DND-41 (cell line): ENCODE results near the gene SRGAP3.

ENCODE experiments used
- ATAC-seq: fragments of 200-7000 bp; cut with Tn5 transposase; 3 replicates; pipeline ENCODE4 v1.9.1; 2021; ENCODE audit warnings: low read depth; ENCODE audit not compliant: insufficient read depth
- DNase-seq: peaks from one replicate; pipeline ENCODE4 v3.0.0-alpha.2; 2020
- H2AFZ ChIP-seq: 2 replicates; pipeline ENCODE4 v1.6.0; 2012; ENCODE audit warnings: low read depth, low read length
- H3K27ac ChIP-seq: 2 replicates; pipeline ENCODE4 v1.5.1; 2012; ENCODE audit warnings: low read length, inconsistent platforms
- H3K27me3 ChIP-seq: fragments of 200-600 bp; sonication (generic); 2 replicates; pipeline ENCODE4 v1.6.0; 2012; ENCODE audit warnings: low read length, mild to moderate bottlenecking, inconsistent platforms; ENCODE audit not compliant: insufficient read depth, poor library complexity
- H3K36me3 ChIP-seq: 2 replicates; pipeline ENCODE4 v1.5.1; 2012; ENCODE audit warnings: low read length, inconsistent platforms; ENCODE audit not compliant: insufficient read depth
- H3K4me1 ChIP-seq: 2 replicates; pipeline ENCODE4 v1.5.1; 2012; ENCODE audit warnings: mild to moderate bottlenecking, low read length; ENCODE audit not compliant: insufficient read depth
- H3K4me2 ChIP-seq: 2 replicates; pipeline ENCODE4 v1.6.0; 2012; ENCODE audit warnings: mild to moderate bottlenecking, moderate library complexity, low read length, inconsistent platforms; ENCODE audit not compliant: insufficient read depth
- H3K4me3 ChIP-seq, 2 experiments: fragments of 200-600 bp in 1 of 2; shearing (Covaris generic) in 1 of 2; 2 replicates each; pipeline ENCODE4 v1.5.1; 2012 to 2016; ENCODE audit warnings: inconsistent platforms in 2 of 2, low read length in 2 of 2, mild to moderate bottlenecking in 2 of 2, low read depth in 1 of 2, moderate library complexity in 1 of 2
- H3K79me2 ChIP-seq: 2 replicates; pipeline ENCODE4 v1.6.0; 2012; ENCODE audit warnings: low read length, inconsistent platforms; ENCODE audit not compliant: insufficient read depth
- H3K9ac ChIP-seq: 2 replicates; pipeline ENCODE4 v1.6.0; 2012; ENCODE audit warnings: low read depth, mild to moderate bottlenecking, inconsistent platforms, low read length, moderate library complexity
- H3K9me3 ChIP-seq: 2 replicates; pipeline ENCODE4 v1.5.1; 2012; ENCODE audit warnings: low read length, moderate library complexity, mild to moderate bottlenecking, inconsistent platforms; ENCODE audit not compliant: insufficient read depth, severe bottlenecking
- H4K20me1 ChIP-seq: 2 replicates; pipeline ENCODE4 v1.6.0; 2012; ENCODE audit warnings: low read length; ENCODE audit not compliant: insufficient read depth
- CTCF ChIP-seq: IDR thresholded peaks from 2 replicates; pipeline ENCODE4 v1.5.1; 2012; ENCODE audit warnings: borderline replicate concordance, low read length, moderate library complexity, mild to moderate bottlenecking; ENCODE audit not compliant: poor library complexity, severe bottlenecking; ENCODE audit errors: extremely low read depth
- EZH2 ChIP-seq: IDR thresholded peaks from 3 replicates; pipeline ENCODE4 v1.6.1; 2012; ENCODE audit warnings: borderline replicate concordance, low read depth, mild to moderate bottlenecking, moderate library complexity, low read length, inconsistent platforms; ENCODE audit not compliant: severe bottlenecking

Gene SRGAP3

DNA sequence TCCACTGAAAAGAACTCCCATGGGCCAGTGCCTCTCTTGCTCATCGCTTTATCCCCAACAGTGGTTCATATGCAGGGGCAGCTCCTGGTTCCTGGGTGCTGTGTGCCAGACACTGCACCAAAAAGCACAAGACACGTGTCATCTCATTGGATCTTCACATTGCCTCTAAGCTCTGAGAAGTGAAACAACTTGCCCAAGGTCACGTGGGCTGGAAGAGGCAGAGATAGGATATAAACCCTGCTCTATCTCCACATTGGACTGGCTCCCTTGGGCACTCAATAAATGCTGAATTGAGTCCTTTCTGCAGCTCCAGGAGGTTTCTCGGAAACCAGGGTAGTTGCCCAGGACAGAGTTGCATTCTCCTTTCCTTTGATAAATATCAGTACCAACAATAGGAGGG is 88.1 kb downstream of the SRGAP3 start:
- Histone ChIP-seq H3K79me2 (no peaks in the 10 kb centered on the region), H2AFZ (no peak overlapping the region), H3K9ac (no peak overlapping the region), H3K4me3 (no peak overlapping the region), H3K27me3 (no peaks in the 10 kb centered on the region), H3K27ac (no peak overlapping the region), H3K4me1 (no peaks in the 10 kb centered on the region), H4K20me1 (no peaks in the 10 kb centered on the region), H3K9me3 (no peaks in the 10 kb centered on the region), H3K4me2 (no peak overlapping the region), H3K36me3 (no peaks in the 10 kb centered on the region)
- TF ChIP-seq EZH2 (no peak), CTCF (no peak)
- DNase-seq = no peak
- no peak for ATAC-seq

DNA sequence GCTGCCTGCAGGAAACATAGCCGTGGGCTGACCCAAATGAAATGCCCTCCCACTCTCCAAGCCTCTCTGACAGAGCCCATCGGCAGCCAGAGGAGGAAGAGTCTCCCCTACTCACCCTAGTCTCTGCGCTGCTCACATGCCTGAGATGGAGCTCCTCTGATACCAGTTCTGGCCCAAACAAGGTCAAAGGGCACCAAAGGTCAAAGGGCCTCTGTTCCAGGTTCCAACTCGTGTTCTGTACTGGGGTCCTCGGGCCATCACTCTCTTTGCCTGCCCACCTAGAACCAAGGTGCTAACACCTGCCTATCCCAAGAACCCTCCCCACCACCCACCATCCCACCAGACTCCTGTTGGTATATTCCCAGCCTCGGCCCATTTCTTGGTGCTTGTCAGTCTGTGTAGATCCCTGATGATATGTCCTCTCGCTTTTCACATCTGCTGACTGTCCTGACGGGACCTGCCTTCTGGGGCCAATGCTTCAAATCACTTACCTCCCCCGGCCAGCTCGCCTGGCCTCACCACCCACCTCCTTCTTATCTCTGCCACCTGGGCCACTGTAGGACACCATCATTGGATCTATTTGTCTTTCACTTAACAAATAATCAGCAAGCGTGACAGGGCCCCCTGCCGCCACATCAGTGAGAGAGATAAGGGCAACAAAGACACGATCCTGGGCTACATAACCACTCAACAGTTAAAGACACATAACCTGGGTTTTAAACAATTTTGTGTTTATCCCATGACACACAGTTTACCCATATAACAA is 90.4 kb downstream of the SRGAP3 start:
- TF ChIP-seq EZH2 = no peak
- no peak for TF ChIP-seq CTCF
- no peak overlapping the region for H2AFZ ChIP-seq
- no peak overlapping the region for H3K9ac ChIP-seq
- H3K27ac ChIP-seq = no peak overlapping the region
- no peaks in the 10 kb centered on the region for H3K36me3 ChIP-seq
- ATAC-seq (no peak), DNase-seq (no peak)
- no peaks in the 10 kb centered on the region for H3K9me3 ChIP-seq
- no peak overlapping the region for H3K4me2 ChIP-seq
- H4K20me1 ChIP-seq = no peaks in the 10 kb centered on the region
- H3K79me2 ChIP-seq = no peaks in the 10 kb centered on the region
- no peak overlapping the region for H3K4me3 ChIP-seq
- no peaks in the 10 kb centered on the region for H3K27me3 ChIP-seq
- H3K4me1 ChIP-seq = no peaks in the 10 kb centered on the region

DNA sequence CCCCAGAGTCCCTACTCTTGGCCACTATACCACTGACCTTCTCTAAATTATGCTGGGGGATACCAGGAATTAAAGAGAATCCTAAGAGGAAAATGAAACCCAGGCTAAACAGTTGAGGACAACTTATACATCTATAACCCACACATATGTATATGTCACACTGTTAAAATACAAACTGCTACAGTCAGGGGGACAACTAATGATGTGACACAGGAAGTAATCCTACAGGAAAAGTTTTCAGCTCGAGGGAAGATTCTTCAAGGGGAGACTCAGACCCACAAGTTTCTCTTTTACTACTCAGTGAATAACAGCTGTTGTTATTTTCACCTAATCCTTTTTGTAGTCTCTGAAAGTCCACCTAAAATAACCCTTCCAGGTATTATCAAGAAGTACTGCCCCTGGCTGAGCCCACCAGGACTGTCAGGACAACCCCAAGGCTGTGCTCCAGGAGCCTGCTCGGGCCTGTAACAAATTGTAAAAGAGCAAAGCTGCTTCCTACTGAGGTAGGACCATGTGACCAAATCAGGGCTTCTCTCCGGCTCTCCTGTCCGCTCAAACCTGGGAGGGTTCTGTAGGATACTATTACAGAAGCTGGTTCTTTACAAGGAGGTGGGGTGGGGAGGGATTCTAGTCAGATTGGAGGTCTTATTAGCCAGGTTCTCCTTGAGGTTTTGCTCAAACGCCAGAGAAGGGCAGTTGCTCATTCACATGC is 91.6 kb downstream of the SRGAP3 start:
- H3K27ac ChIP-seq = no peak overlapping the region
- no peaks in the 10 kb centered on the region for H3K4me1 ChIP-seq
- H3K36me3 ChIP-seq = no peaks in the 10 kb centered on the region
- no peak overlapping the region for H3K9ac ChIP-seq
- no peaks in the 10 kb centered on the region for H3K9me3 ChIP-seq
- H3K27me3 ChIP-seq = no peaks in the 10 kb centered on the region
- DNase-seq = no peak
- no peak overlapping the region for H2AFZ ChIP-seq
- H3K4me3 ChIP-seq = no peak overlapping the region
- H4K20me1 ChIP-seq = no peaks in the 10 kb centered on the region
- no peaks in the 10 kb centered on the region for H3K79me2 ChIP-seq
- TF ChIP-seq CTCF (no peak), EZH2 (no peak)
- ATAC-seq = no peak
- no peak overlapping the region for H3K4me2 ChIP-seq
